Liver (tissue), 9 donors: ENCODE measurements around the gene AP3B1. TPM values are rescaled to one million over a fixed set of nuclear protein-coding genes. Genes with fewer than 3 reads are reported as not detected.

Source experiments
- DNase-seq: peaks from one replicate; pipeline ENCODE4 v3.0.0-alpha.2; 2017; ENCODE audit warnings: low spot score
- H3K27ac ChIP-seq, 2 donors: one replicate each; pipeline ENCODE4 v1.7.0; 2013; ENCODE audit warnings: inconsistent platforms in 2 of 2, low read length in 2 of 2, control low read depth in 1 of 2, low read depth in 1 of 2, mild to moderate bottlenecking in 1 of 2
- H3K27me3 ChIP-seq, 4 donors: one replicate each; pipeline versions ENCODE4 v1.6.1 to v1.7.0; 2013; ENCODE audit warnings: low read length in 3 of 4, inconsistent platforms in 1 of 4, mild to moderate bottlenecking in 1 of 4, moderate library complexity in 1 of 4; ENCODE audit not compliant: control insufficient read depth in 4 of 4, insufficient read depth in 4 of 4
- H3K36me3 ChIP-seq, 4 donors: one replicate each; pipeline versions ENCODE4 v1.6.1 to v1.7.0; 2013; ENCODE audit warnings: low read length in 3 of 4, mild to moderate bottlenecking in 3 of 4, low read depth in 1 of 4, moderate library complexity in 1 of 4; ENCODE audit not compliant: control insufficient read depth in 4 of 4, insufficient read depth in 3 of 4
- H3K4me1 ChIP-seq, 4 donors: one replicate each; pipeline versions ENCODE4 v1.6.1 to v1.7.0; 2013; ENCODE audit warnings: low read length in 3 of 4, mild to moderate bottlenecking in 3 of 4, moderate library complexity in 1 of 4; ENCODE audit not compliant: control insufficient read depth in 4 of 4, insufficient read depth in 4 of 4
- H3K4me3 ChIP-seq, 3 donors: one replicate each; pipeline versions ENCODE4 v1.6.1 to v1.7.0; 2013; ENCODE audit warnings: low read length in 3 of 3, control low read depth in 1 of 3, low read depth in 1 of 3, mild to moderate bottlenecking in 1 of 3
- H3K9ac ChIP-seq, 2 donors: one replicate each; pipeline ENCODE4 v1.7.0; 2013; ENCODE audit warnings: low read length in 2 of 2, mild to moderate bottlenecking in 2 of 2, moderate library complexity in 2 of 2, control low read depth in 1 of 2, low read depth in 1 of 2
- H3K9me3 ChIP-seq, 4 donors: one replicate each; pipeline versions ENCODE4 v1.6.1 to v1.7.0; 2013; ENCODE audit warnings: low read length in 3 of 4; ENCODE audit not compliant: control insufficient read depth in 4 of 4
- ATF3 ChIP-seq: IDR thresholded peaks from 2 replicates; pipeline ENCODE4 v1.6.1; 2016; ENCODE audit warnings: antibody characterized with exemption
- CTCF ChIP-seq: fragments of 150-350 bp; IDR thresholded peaks from 2 replicates; pipeline ENCODE4 v1.5.1; 2017; ENCODE audit warnings: improper control_type of control experiment, low read depth, low read length; ENCODE audit not compliant: missing input control
- EGR1 ChIP-seq, 2 donors: IDR thresholded peaks; 2 replicates each; pipeline ENCODE4 v1.6.1; 2016 to 2018; ENCODE audit warnings: antibody characterized with exemption in 2 of 2, low read depth in 2 of 2
- FOXA1 ChIP-seq: IDR thresholded peaks from 2 replicates; pipeline ENCODE4 v1.6.1; 2016; ENCODE audit warnings: antibody characterized with exemption
- FOXA2 ChIP-seq: IDR thresholded peaks from 2 replicates; pipeline ENCODE4 v1.6.1; 2016; ENCODE audit warnings: antibody characterized with exemption
- GABPA ChIP-seq, 2 donors: IDR thresholded peaks in 1 of 2; conservative IDR thresholded peaks in 1 of 2; 2 replicates each; pipeline ENCODE4 v1.6.1; 2016; ENCODE audit warnings: antibody characterized with exemption in 2 of 2, mild to moderate bottlenecking in 1 of 2, moderate library complexity in 1 of 2
- HNF4A ChIP-seq, 2 donors: conservative IDR thresholded peaks; 2 replicates each; pipeline ENCODE4 v1.6.1; 2016; ENCODE audit warnings: antibody characterized with exemption in 2 of 2, mild to moderate bottlenecking in 2 of 2
- HNF4G ChIP-seq: IDR thresholded peaks from 2 replicates; pipeline ENCODE4 v1.6.1; 2016; ENCODE audit warnings: antibody characterized with exemption
- MAX ChIP-seq: IDR thresholded peaks from 2 replicates; pipeline ENCODE4 v1.6.1; 2016; ENCODE audit warnings: antibody characterized with exemption
- RAD21 ChIP-seq, 2 donors: IDR thresholded peaks; 2 replicates each; pipeline ENCODE4 v1.6.1; 2016; ENCODE audit warnings: antibody characterized with exemption in 2 of 2, mild to moderate bottlenecking in 2 of 2
- REST ChIP-seq: IDR thresholded peaks from 2 replicates; pipeline ENCODE4 v1.6.1; 2016; ENCODE audit warnings: antibody characterized with exemption, mild to moderate bottlenecking
- RXRA ChIP-seq, 2 donors: IDR thresholded peaks; 2 replicates each; pipeline ENCODE4 v1.6.1; 2017 to 2018; ENCODE audit warnings: antibody characterized with exemption in 2 of 2, mild to moderate bottlenecking in 1 of 2
- SP1 ChIP-seq: IDR thresholded peaks from 2 replicates; pipeline ENCODE4 v1.6.1; 2018; ENCODE audit warnings: antibody characterized with exemption, mild to moderate bottlenecking
- TAF1 ChIP-seq: conservative IDR thresholded peaks from 2 replicates; pipeline ENCODE4 v1.6.1; 2016; ENCODE audit warnings: antibody characterized with exemption, mild to moderate bottlenecking
- YY1 ChIP-seq: IDR thresholded peaks from 2 replicates; pipeline ENCODE4 v1.6.1; 2016; ENCODE audit warnings: antibody characterized with exemption, mild to moderate bottlenecking
- WGBS: extraction: QIAGEN DNeasy Blood & Tissue Kit; methylation state at CpG from one replicate; pipeline ENCODE4 v1.1.7; 2013; 5-methylcytosine and 5-hydroxymethylcytosine counted together
- polyA plus RNA-seq, 2 donors: library from polyadenylated mRNA; stranded (reverse) in 1 of 2; unstranded in 1 of 2; fragments of 200-250 nt in 1 of 2; fragments of >200 nt in 1 of 2; fragmentation: Nextera tagmentation in 1 of 2; extraction: Ambion mirVana in 1 of 2; gene quantifications; one replicate each; pipeline versions ENCODE4 v1.2.1 to v1.2.3, GENCODE V29; 2013 to 2015
- total RNA-seq, 2 donors: library from RNA; depleted of rRNA; stranded (reverse); fragments of >200 nt; gene quantifications; one replicate each; pipeline ENCODE4 v1.2.3, GENCODE V29; 2014
- donor health status: healthy.
- donor health status: healthy.
- donor health status: healthy.
- donor health status: healthy.
- donor health status: healthy.

Gene AP3B1
- total and polyA plus RNA-seq, 4 donors, result 8.2 to 23.1 (median 14.4) TPM

GRCh38 chr5:78215565-78215964 is 78.9 kb downstream of the AP3B1 start:
- DNase-seq, result no peak
- no peaks in the 10 kb centered on the region for H3K27me3 ChIP-seq
- no peak for TF ChIP-seq FOXA2
- no peak for TF ChIP-seq FOXA1
- TF ChIP-seq EGR1 (IDR thresholded peaks at IDR 0.05; ENCODE audit: low read depth in 2 of 2), result no peak
- no peak for TF ChIP-seq TAF1
- TF ChIP-seq GABPA (IDR thresholded peaks at IDR 0.05 in 1 of 2, conservative IDR thresholded peaks at IDR 0.05 in 1 of 2), result no peak
- no peak for TF ChIP-seq HNF4A (conservative IDR thresholded peaks at IDR 0.05)
- TF ChIP-seq HNF4G, result no peak
- no peak for TF ChIP-seq YY1
- TF ChIP-seq RXRA (IDR thresholded peaks at IDR 0.05), result no peak
- TF ChIP-seq REST, result no peak
- TF ChIP-seq SP1, result no peak
- H3K27ac ChIP-seq, result no peak overlapping the region
- no peak overlapping the region for H3K9ac ChIP-seq
- no peaks in the 10 kb centered on the region for H3K4me1 ChIP-seq
- H3K9me3 ChIP-seq, result no peaks in the 10 kb centered on the region
- WGBS, result 63% methylated on average over 1 of the region's 1 CpG
- H3K36me3 ChIP-seq, result peaks cover 0 to 10% (median 2%) of the 10 kb centered on the region in 4 donors
- no peak overlapping the region for H3K4me3 ChIP-seq

GRCh38 chr5:78213799-78214198 is 80.7 kb downstream of the AP3B1 start:
- DNase-seq, result no peak
- H3K27me3 ChIP-seq, result no peaks in the 10 kb centered on the region
- no peak for TF ChIP-seq ATF3
- TF ChIP-seq RAD21 (IDR thresholded peaks at IDR 0.05), result no peak
- no peak for TF ChIP-seq CTCF
- no peak for TF ChIP-seq GABPA (IDR thresholded peaks at IDR 0.05 in 1 of 2, conservative IDR thresholded peaks at IDR 0.05 in 1 of 2)
- TF ChIP-seq MAX, result no peak
- H3K36me3 ChIP-seq, result peaks cover 0 to 10% (median 2%) of the 10 kb centered on the region in 4 donors
- no peak overlapping the region for H3K27ac ChIP-seq
- no peak overlapping the region for H3K9ac ChIP-seq
- WGBS, result 93% methylated on average over 3 of the region's 3 CpGs
- H3K4me1 ChIP-seq, result no peaks in the 10 kb centered on the region
- H3K4me3 ChIP-seq, result no peak overlapping the region
- no peaks in the 10 kb centered on the region for H3K9me3 ChIP-seq
